GM19397 (cell line): ENCODE results near the gene GNE.
"Not testable (repeated sequence)": the region's sequence is repeated elsewhere in the genome, so short reads cannot be mapped to it uniquely, and the experiment has no call there.

Experiments
- ATAC-seq: cut with Tn5 transposase; IDR thresholded peaks from one replicate; pipeline ENCODE4 v1.9.1; 2021; ENCODE audit warnings: mild to moderate bottlenecking, moderate library complexity; ENCODE audit not compliant: unreplicated experiment

Gene GNE

DNA sequence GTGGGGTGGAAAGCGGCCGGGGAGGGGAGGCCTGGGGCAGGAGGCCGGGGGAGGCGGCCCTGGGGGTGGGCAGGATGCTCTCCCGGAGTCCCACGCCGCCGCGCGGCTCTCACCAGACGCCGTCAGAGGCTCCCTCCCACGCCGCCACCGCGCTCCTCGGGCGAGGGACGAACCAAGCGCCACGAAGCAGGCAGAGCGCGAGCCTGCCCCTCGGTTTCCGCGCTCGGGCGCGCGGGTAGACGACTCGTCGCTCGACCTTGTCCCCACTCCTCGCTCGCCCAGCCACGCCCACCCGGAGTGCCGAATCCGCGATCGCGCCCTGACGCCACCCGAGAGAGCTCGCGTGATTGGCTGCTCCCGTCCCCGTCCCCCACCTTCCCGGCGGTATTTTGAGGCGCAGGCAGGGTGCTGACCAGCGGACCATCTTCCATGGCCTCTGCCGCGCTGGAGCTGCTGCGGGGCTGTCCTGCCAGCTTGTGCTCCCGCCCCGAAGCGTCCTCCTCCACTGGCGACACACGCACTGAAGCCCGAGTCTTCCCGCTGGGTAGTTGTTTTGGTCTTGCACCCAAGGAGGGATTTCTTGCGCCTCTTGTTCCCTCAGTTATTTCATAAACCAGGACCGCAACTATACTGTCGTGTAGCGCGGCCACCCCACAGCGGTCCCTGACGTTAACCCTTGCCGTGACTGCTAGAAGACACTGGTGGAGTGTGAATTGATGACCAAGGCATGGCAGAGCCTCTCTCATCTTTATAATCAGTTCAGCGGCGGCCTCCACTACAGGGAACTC is at the start of gene GNE:
TSS of gene GNE (minus strand) at position 241 of the 788 bp plus-strand sequence. CDS start 9,093 bp downstream, outside the sequence.
- peak; percentile 94 for ATAC-seq

GRCh38 chr9:36306471-36307306 is 48.4 kb upstream of the GNE start:
- ATAC-seq = no peak

- ATAC-seq = not testable (repeated sequence)
These were observed 46.1 kb upstream of the GNE start for GRCh38 chr9:36304366-36304765.

DNA sequence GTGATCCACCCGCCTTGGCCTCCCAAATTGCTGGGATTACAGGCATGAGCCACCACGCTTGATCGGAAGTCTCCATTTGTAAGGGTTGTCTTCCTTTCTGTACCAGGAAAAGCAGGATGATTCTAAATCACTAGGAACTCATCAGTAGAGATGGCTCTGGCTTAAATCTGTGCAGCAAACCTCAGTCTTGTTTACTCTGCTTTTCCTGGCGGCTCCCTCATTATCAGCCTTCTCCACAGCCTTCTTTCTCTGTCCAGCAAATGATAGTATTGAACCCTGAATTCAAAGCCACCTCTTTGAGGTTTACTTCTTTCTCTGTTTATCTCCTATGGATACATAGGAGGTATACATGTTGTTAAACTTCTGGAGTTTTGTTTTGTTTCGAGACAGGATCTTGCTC is 43.0 kb upstream of the GNE start:
- no peak for ATAC-seq

- ATAC-seq = no peak
These were observed 40.3 kb upstream of the GNE start for GRCh38 chr9:36298566-36298965.

DNA sequence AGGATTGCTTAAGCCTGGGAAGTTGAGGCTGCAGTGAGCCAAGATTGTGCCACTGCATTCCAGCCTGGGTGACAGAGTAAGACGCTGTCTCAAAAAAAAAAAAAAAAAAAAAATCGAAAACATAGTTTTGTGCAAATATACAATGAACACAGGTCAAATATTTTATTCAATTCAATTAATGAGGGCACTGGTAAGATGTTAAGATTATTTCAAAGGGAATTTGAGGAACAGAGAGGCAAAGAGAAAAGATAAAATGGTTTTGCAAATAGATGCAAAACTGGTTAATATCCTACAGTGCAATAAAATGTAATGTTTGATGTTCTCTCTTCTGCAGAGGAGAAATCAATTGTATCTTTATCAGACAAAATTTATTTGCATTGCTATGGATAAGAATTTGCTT is 39.5 kb upstream of the GNE start:
- ATAC-seq = no peak

GRCh38 chr9:36294996-36295395 is 36.7 kb upstream of the GNE start:
- ATAC-seq = not testable (repeated sequence)

GRCh38 chr9:36293918-36294317 is 35.7 kb upstream of the GNE start:
- no peak for ATAC-seq

GRCh38 chr9:36293171-36293570 is 34.9 kb upstream of the GNE start:
- no peak for ATAC-seq

DNA sequence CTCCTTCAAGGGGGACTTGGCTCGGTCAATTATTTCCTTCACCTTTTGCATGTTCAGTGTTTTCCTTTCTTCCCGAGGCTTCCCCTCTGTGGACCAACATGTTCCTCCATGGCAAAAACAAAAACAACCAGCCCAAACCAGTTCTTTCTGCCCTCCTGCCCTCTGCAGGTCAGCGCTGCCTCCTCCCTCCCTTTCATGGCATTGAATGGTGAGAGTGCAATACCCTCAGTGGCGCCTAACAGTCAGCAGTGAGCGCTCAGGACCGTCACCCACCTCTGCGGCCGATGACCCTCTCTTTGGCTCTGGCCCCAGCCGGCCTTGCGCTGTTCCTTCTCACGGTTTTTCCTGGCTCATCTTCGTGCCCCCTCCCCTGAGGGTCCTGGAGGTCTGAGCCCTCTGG is 34.4 kb upstream of the GNE start:
- ATAC-seq = no peak

GRCh38 chr9:36290996-36291395 is 32.7 kb upstream of the GNE start:
- ATAC-seq = no peak

GRCh38 chr9:36289836-36290435 is 31.7 kb upstream of the GNE start:
- ATAC-seq = no peak

- ATAC-seq = no peak
These were observed 29.8 kb upstream of the GNE start for GRCh38 chr9:36288070-36288469.

- ATAC-seq = no peak
These were observed 28.1 kb upstream of the GNE start for GRCh38 chr9:36286388-36286787.

- ATAC-seq = no peak
These were observed 26.0 kb upstream of the GNE start for GRCh38 chr9:36284226-36284625.

DNA sequence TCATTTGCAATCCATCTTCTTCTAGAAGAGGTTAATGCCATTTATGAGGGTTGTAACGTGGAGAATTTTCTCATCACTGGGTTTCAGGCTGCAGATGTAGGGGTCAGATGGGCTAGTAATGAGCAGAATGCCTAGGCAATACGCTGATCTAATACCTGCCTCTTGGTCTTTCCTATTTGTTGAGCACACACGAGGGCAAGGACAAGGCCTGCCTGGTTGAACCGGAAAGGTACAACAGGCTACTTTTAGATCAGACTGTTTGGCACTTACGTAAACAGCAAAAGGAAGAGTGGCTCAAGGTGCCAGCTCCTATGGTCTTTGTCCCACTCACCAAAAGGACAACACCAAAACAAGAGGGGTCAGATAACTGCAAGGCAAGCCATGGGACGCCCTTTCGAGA is 24.0 kb upstream of the GNE start:
- no peak for ATAC-seq

- no peak for ATAC-seq
These were observed 22.7 kb upstream of the GNE start for GRCh38 chr9:36280989-36281388.

GRCh38 chr9:36278243-36278642 is 20.0 kb upstream of the GNE start:
- no peak for ATAC-seq

- no peak for ATAC-seq
These were observed 18.5 kb upstream of the GNE start for GRCh38 chr9:36276781-36277181.

DNA sequence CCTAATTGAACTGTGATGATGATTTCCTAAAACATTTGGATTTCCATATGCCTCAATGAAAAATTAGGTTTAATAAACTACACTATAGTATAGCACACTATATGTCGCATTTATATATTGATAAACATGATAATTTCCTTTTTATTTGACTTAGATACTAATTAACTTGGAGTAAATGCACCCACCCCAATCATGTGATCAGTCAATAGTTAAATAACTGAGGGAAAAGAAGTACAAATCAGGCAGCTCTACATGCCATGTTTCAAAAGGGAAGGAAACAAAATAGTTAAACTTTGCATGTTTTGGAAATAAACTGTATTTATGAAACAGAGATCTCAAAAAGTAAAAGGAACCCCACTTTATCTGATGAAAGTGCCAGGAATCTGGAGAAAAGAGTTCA is 18.0 kb upstream of the GNE start:
- ATAC-seq = no peak

DNA sequence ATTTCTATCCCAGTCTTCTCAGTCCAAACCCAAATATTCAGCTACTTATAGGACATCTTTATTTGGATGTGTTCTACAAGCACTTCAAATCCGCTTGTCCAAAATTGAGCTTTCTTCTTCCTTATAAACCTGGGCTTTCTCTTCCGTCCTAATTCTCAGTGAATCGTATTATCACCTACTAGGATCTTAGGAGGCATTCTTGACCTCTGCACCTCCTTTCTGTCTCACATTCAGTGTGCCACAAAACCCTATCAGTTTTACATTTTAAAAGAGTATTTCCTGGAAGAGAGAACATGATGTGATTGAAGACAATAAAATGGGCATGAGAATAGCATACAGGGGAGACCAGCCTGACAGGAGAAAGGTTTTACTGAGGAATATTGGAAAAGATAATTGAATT is 16.8 kb upstream of the GNE start:
- ATAC-seq = no peak

DNA sequence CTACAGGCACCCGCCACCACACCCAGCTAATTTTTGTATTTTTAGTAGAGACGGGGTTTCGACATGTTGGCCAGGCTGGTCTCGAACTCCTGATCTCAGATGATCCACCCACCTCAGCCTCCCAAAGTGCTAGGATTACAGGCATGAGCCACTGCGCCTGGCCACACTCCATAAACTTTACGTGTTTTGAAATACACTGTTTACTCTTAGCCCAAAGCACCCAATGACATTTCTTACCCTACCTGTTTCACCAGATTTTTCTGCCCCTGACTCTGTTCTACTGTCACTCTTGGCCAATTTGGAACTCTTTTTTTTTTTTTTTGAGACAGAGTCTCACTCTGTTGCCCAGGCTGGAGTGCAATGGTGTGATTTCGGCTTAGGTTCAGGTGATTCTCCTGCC is 15.1 kb upstream of the GNE start:
- ATAC-seq = not testable (repeated sequence)
